K562 (cell line): ENCODE data around the gene TMEM128.

Experiments used
- E2F3 ChIP-seq: fragments of 250-450 bp; sonication (Bioruptor Pico); IDR thresholded peaks from 2 replicates; pipeline ENCODE4 v1.4.0; 2020; ENCODE audit warnings: mild to moderate bottlenecking
- EZH2 ChIP-seq: IDR thresholded peaks from 2 replicates; pipeline ENCODE4 v1.6.1; 2012; ENCODE audit warnings: low read depth, mild to moderate bottlenecking, inconsistent platforms, low read length, borderline replicate concordance
- KLF10 ChIP-seq: fragments of 250-450 bp; sonication (Bioruptor Pico); IDR thresholded peaks from 2 replicates; pipeline ENCODE4 v1.6.1; 2021; ENCODE audit warnings: matching md5 sums
- NCOR1 ChIP-seq: fragments of 450-650 bp; IDR thresholded peaks from 2 replicates; pipeline ENCODE4 v1.6.1; 2016; ENCODE audit warnings: mild to moderate bottlenecking, moderate library complexity
- NR2F6 ChIP-seq: fragments of 450-650 bp; formaldehyde crosslinking; IDR thresholded peaks from 2 replicates; pipeline ENCODE4 v1.4.0; 2020; ENCODE audit warnings: mild to moderate bottlenecking
- TBP ChIP-seq: optimal IDR thresholded peaks from 2 replicates; pipeline ENCODE3; 2011; ENCODE audit warnings: low read depth, low read length, improper control_type of control experiment
- TCF7 ChIP-seq: sonication (generic); IDR thresholded peaks from 2 replicates; pipeline ENCODE4 v1.6.1; 2016; ENCODE audit warnings: antibody characterized with exemption, borderline replicate concordance
- THRB ChIP-seq: fragments of 450-650 bp; formaldehyde crosslinking; conservative IDR thresholded peaks from 2 replicates; pipeline ENCODE4 v1.4.0; 2022; ENCODE audit warnings: mild to moderate bottlenecking, missing genetic modification characterization
- ZBTB40 ChIP-seq, 2 experiments: fragments of 450-650 bp in 1 of 2; sonication (generic) in 1 of 2; formaldehyde crosslinking in 1 of 2; IDR thresholded peaks; 2 replicates each; pipeline versions ENCODE4 v1.7.1 to v1.9.0; 2016 to 2022; ENCODE audit warnings: inconsistent platforms in 1 of 2, mild to moderate bottlenecking in 1 of 2, missing genetic modification reagents in 1 of 2
- ZNF609 ChIP-seq: sonication (generic); formaldehyde crosslinking; IDR thresholded peaks from 2 replicates; pipeline ENCODE4 v1.8.1; 2023; ENCODE audit warnings: missing genetic modification reagents, mild to moderate bottlenecking, borderline replicate concordance
- ZNF75A ChIP-seq: fragments of 450-650 bp; formaldehyde crosslinking; IDR thresholded peaks from 2 replicates; pipeline ENCODE4 v1.4.0; 2020; ENCODE audit warnings: mild to moderate bottlenecking

GRCh38 chr4:4248029-4248884, at the start of gene TMEM128:
- TF ChIP-seq ZBTB40 (IDR thresholded peaks at IDR 0.05), result peak; percentile 98
- TF ChIP-seq ZBTB40 (CRISPR knock-in tag; IDR thresholded peaks at IDR 0.05), result no peak
- TF ChIP-seq NR2F6 (CRISPR knock-in tag), result no peak
- no peak for TF ChIP-seq KLF10 (CRISPR knock-in tag)
- TF ChIP-seq TCF7, result 0 out of 2 replicates have a peak, but pooled peaks have one; percentile 44
- TF ChIP-seq TBP, result peak; percentile 94
- TF ChIP-seq ZNF75A (CRISPR knock-in tag), result no peak
- TF ChIP-seq NCOR1, result peak; percentile 18; the same call in 1 of the 2 replicates
- TF ChIP-seq EZH2, result no peak
- TF ChIP-seq THRB, result no peak
- TF ChIP-seq ZNF609 (CRISPR knock-in tag), result peak; percentile 81; the same call in 1 of the 2 replicates
- no peak for TF ChIP-seq E2F3 (CRISPR knock-in tag)
